Upper lobe of left lung (tissue), 4 donors: ENCODE data around the gene OR11A1.

ENCODE experiments used
- CTCF ChIP-seq, 6 experiments: fragments of 450-650 bp in 4 of 6; fragments of 200-600 bp in 2 of 6; sonication (generic) in 2 of 6; IDR thresholded peaks; one replicate each; pipeline ENCODE4 v1.5.1; 2016 to 2019; ENCODE audit warnings: antibody characterized with exemption in 6 of 6
- POLR2AphosphoS5 ChIP-seq, 2 donors: sonication (generic); formaldehyde crosslinking; IDR thresholded peaks; one replicate each; pipeline ENCODE4 v1.5.1; 2017; ENCODE audit warnings: antibody characterized with exemption in 2 of 2

GRCh38 chr6:29461021-29461814, 4.3 kb upstream of the OR11A1 start:
- TF ChIP-seq CTCF (IDR thresholded peaks at IDR 0.05) (no peak), POLR2AphosphoS5 (IDR thresholded peaks at IDR 0.05) (no peak)
